Activated B cell treated with CpG ODN at 0.5 μM for 24 hours (primary cell): ENCODE results near the gene POLE. TPM values are rescaled to one million over a fixed set of nuclear protein-coding genes. Genes with fewer than 3 reads are reported as not detected.

Experiments
- ATAC-seq: fragments of 200-7000 bp; cut with Tn5 transposase; one replicate; pipeline ENCODE4 v1.10.0; 2021; ENCODE audit warnings: low read depth, mild to moderate bottlenecking, moderate library complexity
- CTCF ChIA-PET: fragments of 350-600 bp; sonication (Branson Sonifier 250); formaldehyde crosslinking; loops from one replicate; lab custom pipeline; 2021; ENCODE audit warnings: antibody characterized with exemption; lab: Charles Lee
- POLR2A ChIA-PET: fragments of 350-600 bp; sonication (Branson Sonifier 250); formaldehyde crosslinking; loops from one replicate; lab custom pipeline; 2021; ENCODE audit warnings: antibody characterized with exemption; lab: Charles Lee
- DNase-seq: peaks from one replicate; pipeline ENCODE4 v3.0.0; 2022
- H3K27ac Mint-ChIP-seq: one replicate; pipeline ENCODE4 v1.8.0; 2020; ENCODE audit warnings: mixed read lengths
- H3K27me3 Mint-ChIP-seq: one replicate; pipeline ENCODE4 v1.8.0; 2021; ENCODE audit warnings: mixed read lengths
- H3K36me3 Mint-ChIP-seq: one replicate; pipeline ENCODE4 v1.8.0; 2021; ENCODE audit warnings: low read depth, mixed read lengths
- H3K4me1 Mint-ChIP-seq: one replicate; pipeline ENCODE4 v1.8.0; 2021; ENCODE audit warnings: mixed read lengths
- H3K4me3 Mint-ChIP-seq: one replicate; pipeline ENCODE4 v1.8.0; 2020; ENCODE audit warnings: mild to moderate bottlenecking, mixed read lengths
- H3K9me3 Mint-ChIP-seq: one replicate; pipeline ENCODE4 v1.8.0; 2020; ENCODE audit warnings: mixed read lengths
- CTCF ChIP-seq: fragments of 200-600 bp; IDR thresholded peaks from one replicate; pipeline ENCODE4 v1.8.0; 2022; ENCODE audit warnings: antibody characterized with exemption, mild to moderate bottlenecking
- intact Hi-C: fragments of 100-400 bp; cut with micrococcal nuclease; formaldehyde crosslinking; loops from one replicate; pipeline ENCODE4 v1.15.1; 2024
- total RNA-seq: library from RNA; stranded (reverse); gene quantifications from 2 replicates; pipeline ENCODE4 v1.2.3, GENCODE V29; 2022

Gene POLE
- total RNA-seq, 1 donor from 2014 or later = 64.3 TPM

GRCh38 chr12:132614029-132614428 is 73.1 kb downstream of the POLE start:
- peaks cover 18% of the 10 kb centered on the region for H3K4me1 Mint-ChIP-seq
- POLR2A ChIA-PET = no interaction called here
- CTCF ChIA-PET = interaction anchor here (1.4 to 3.7 kb wide), 3 partner anchors 25 to 460 kb away, joined by 4 to 35 read pairs (median 8); no protein-coding TSS in a partner anchor
- no peaks in the 10 kb centered on the region for H3K36me3 Mint-ChIP-seq
- intact Hi-C loops = loop anchor here (1.0 kb wide), 1 partner anchor 53 kb away; no protein-coding TSS in a partner anchor
- ATAC-seq (no peak), DNase-seq (no peak)
- H3K27ac Mint-ChIP-seq = no peak overlapping the region
- no peak overlapping the region for H3K4me3 Mint-ChIP-seq
- no peaks in the 10 kb centered on the region for H3K9me3 Mint-ChIP-seq
- peaks cover 32% of the 10 kb centered on the region for H3K27me3 Mint-ChIP-seq
- TF ChIP-seq CTCF = no peak

GRCh38 chr12:132611620-132612019 is 75.5 kb downstream of the POLE start:
- CTCF ChIA-PET = no interaction called here
- POLR2A ChIA-PET = no interaction called here
- no peak overlapping the region for H3K4me3 Mint-ChIP-seq

GRCh38 chr12:132610866-132611602 is 76.1 kb downstream of the POLE start:
- POLR2A ChIA-PET = no interaction called here
- no peak overlapping the region for H3K4me3 Mint-ChIP-seq
- no peaks in the 10 kb centered on the region for H3K9me3 Mint-ChIP-seq
- H3K36me3 Mint-ChIP-seq = no peaks in the 10 kb centered on the region
- H3K4me1 Mint-ChIP-seq = peaks cover 12% of the 10 kb centered on the region
- ATAC-seq (no peak), DNase-seq (no peak)
- no peak for TF ChIP-seq CTCF
- intact Hi-C loops = no loop called here
- H3K27me3 Mint-ChIP-seq = peaks cover 42% of the 10 kb centered on the region
- no peak overlapping the region for H3K27ac Mint-ChIP-seq
- CTCF ChIA-PET = no interaction called here

More at GRCh38 chr12:132611620-132612019, 75.5 kb downstream of the POLE start:
- DNase-seq (no peak), ATAC-seq (no peak)
- H3K9me3 Mint-ChIP-seq = no peaks in the 10 kb centered on the region
- no peaks in the 10 kb centered on the region for H3K36me3 Mint-ChIP-seq
- H3K27me3 Mint-ChIP-seq = peaks cover 41% of the 10 kb centered on the region
- no peak overlapping the region for H3K27ac Mint-ChIP-seq
- intact Hi-C loops = no loop called here
- TF ChIP-seq CTCF = no peak
- peaks cover 12% of the 10 kb centered on the region for H3K4me1 Mint-ChIP-seq

- ChIA-PET CTCF (interaction anchor here (1.5 kb wide), 1 partner anchor 195 kb away, joined by 4 read pairs; no protein-coding TSS in a partner anchor), POLR2A (no interaction called here)
- peaks cover 12% of the 10 kb centered on the region for H3K4me1 Mint-ChIP-seq
- peak within 1 kb of the TSS; percentile 57 for H3K4me3 Mint-ChIP-seq
- H3K27me3 Mint-ChIP-seq = peaks cover 37% of the 10 kb centered on the region
- H3K36me3 Mint-ChIP-seq = no peaks in the 10 kb centered on the region
- H3K27ac Mint-ChIP-seq = no peak within 1 kb of the TSS
- DNase-seq (no peak), ATAC-seq (no peak)
- TF ChIP-seq CTCF = no peak
- no peaks in the 10 kb centered on the region for H3K9me3 Mint-ChIP-seq
- intact Hi-C loops = no loop called here
Observed at GRCh38 chr12:132610051-132610759, 76.9 kb downstream of the POLE start, which contains the start of gene LRCOL1. Gene LRCOL1 (minus strand): TSS chr12:132610582. CDS start chr12:132606251, 4,331 bp downstream.
